WTC11 (cell line): ENCODE data around the gene PER1. TPM values are rescaled to one million over a fixed set of nuclear protein-coding genes. Genes with fewer than 3 reads are reported as not detected.

ENCODE experiments used
- ATAC-seq: fragments of 200-7000 bp; cut with Tn5 transposase; 2 replicates; pipeline ENCODE4 v1.10.0; 2021; ENCODE audit warnings: mild to moderate bottlenecking, moderate library complexity
- CTCF ChIA-PET: fragments of 300-600 bp; sonication (Branson Sonifier 250); formaldehyde crosslinking; loops from one replicate; lab custom pipeline; 2021; ENCODE audit warnings: antibody characterized with exemption; lab: Charles Lee
- POLR2A ChIA-PET: fragments of 350-600 bp; sonication (Branson Sonifier 250); formaldehyde crosslinking; loops from one replicate; lab custom pipeline; 2021; ENCODE audit warnings: antibody characterized with exemption; lab: Charles Lee
- DNase-seq: peaks from one replicate; pipeline ENCODE4 v3.0.0; 2021; ENCODE audit warnings: low spot score
- H3K27ac Mint-ChIP-seq: 2 replicates; pipeline ENCODE4 v1.8.0; 2021; ENCODE audit warnings: mixed read lengths
- H3K27me3 Mint-ChIP-seq: 2 replicates; pipeline ENCODE4 v1.8.0; 2021; ENCODE audit warnings: low read depth, mild to moderate bottlenecking, moderate library complexity, mixed read lengths
- H3K36me3 Mint-ChIP-seq: 2 replicates; pipeline ENCODE4 v1.8.0; 2021; ENCODE audit warnings: mixed read lengths
- H3K4me1 Mint-ChIP-seq: 2 replicates; pipeline ENCODE4 v1.8.0; 2022; ENCODE audit warnings: mixed read lengths
- H3K4me3 Mint-ChIP-seq: 2 replicates; pipeline ENCODE4 v1.8.0; 2021; ENCODE audit warnings: mild to moderate bottlenecking, moderate library complexity, mixed read lengths
- H3K9me3 Mint-ChIP-seq: 2 replicates; pipeline ENCODE4 v1.8.0; 2021; ENCODE audit warnings: mixed read lengths
- AR ChIP-seq: fragments of 250-450 bp; sonication (Bioruptor Pico); IDR thresholded peaks from 2 replicates; pipeline ENCODE4 v1.9.0; 2021; ENCODE audit warnings: mild to moderate bottlenecking
- ARID4B ChIP-seq: sonication (generic); formaldehyde crosslinking; IDR thresholded peaks from 2 replicates; pipeline ENCODE4 v1.8.0; 2023; ENCODE audit warnings: missing genetic modification reagents, mild to moderate bottlenecking, borderline replicate concordance
- CTCF ChIP-seq: fragments of 200-600 bp; IDR thresholded peaks from 2 replicates; pipeline ENCODE4 v1.8.0; 2022; ENCODE audit warnings: antibody characterized with exemption
- E2F5 ChIP-seq: sonication (generic); formaldehyde crosslinking; IDR thresholded peaks from 2 replicates; pipeline ENCODE4 v1.8.1; 2022; ENCODE audit warnings: mild to moderate bottlenecking, moderate library complexity, missing genetic modification reagents
- EMX1 ChIP-seq: fragments of 250-450 bp; sonication (Bioruptor Pico); IDR thresholded peaks from 2 replicates; pipeline ENCODE4 v1.8.0; 2021; ENCODE audit warnings: mild to moderate bottlenecking
- ERG ChIP-seq: fragments of 250-450 bp; sonication (Bioruptor Pico); IDR thresholded peaks from 2 replicates; pipeline ENCODE4 v1.8.0; 2021; ENCODE audit warnings: mild to moderate bottlenecking
- ESRRA ChIP-seq: sonication (generic); formaldehyde crosslinking; IDR thresholded peaks from 2 replicates; pipeline ENCODE4 v1.8.1; 2022; ENCODE audit warnings: mild to moderate bottlenecking, missing genetic modification reagents, borderline replicate concordance
- FOXP4 ChIP-seq: sonication (generic); formaldehyde crosslinking; IDR thresholded peaks from 2 replicates; pipeline ENCODE4 v1.8.0; 2022; ENCODE audit warnings: mild to moderate bottlenecking, missing genetic modification reagents
- MLX ChIP-seq: sonication (generic); formaldehyde crosslinking; IDR thresholded peaks from 2 replicates; pipeline ENCODE4 v1.8.1; 2023; ENCODE audit warnings: mild to moderate bottlenecking, missing genetic modification reagents, moderate library complexity
- PRDM15 ChIP-seq: sonication (generic); formaldehyde crosslinking; IDR thresholded peaks from 2 replicates; pipeline ENCODE4 v1.8.0; 2022; ENCODE audit warnings: missing genetic modification reagents
- SMAD3 ChIP-seq: sonication (generic); formaldehyde crosslinking; IDR thresholded peaks from 2 replicates; pipeline ENCODE4 v1.8.0; 2022; ENCODE audit warnings: missing genetic modification reagents, mild to moderate bottlenecking, borderline replicate concordance
- ZNF232 ChIP-seq: sonication (generic); formaldehyde crosslinking; IDR thresholded peaks from 2 replicates; pipeline ENCODE4 v1.8.0; 2022; ENCODE audit warnings: mild to moderate bottlenecking, missing genetic modification reagents
- total RNA-seq: library from RNA; stranded (reverse); gene quantifications from 3 replicates; pipeline ENCODE4 v1.2.3, GENCODE V29; 2021

PER1 gene
- total RNA-seq, 1 experiment from 2014 or later = 46.9 TPM

- H3K27me3 Mint-ChIP-seq = peaks cover 2% of the 10 kb centered on the region; the same call in 1 of the 2 replicates
- no peak for DNase-seq
- H3K9me3 Mint-ChIP-seq = no peaks in the 10 kb centered on the region
- TF ChIP-seq EMX1 (CRISPR knock-in tag) = no peak
- no peak for TF ChIP-seq AR (CRISPR knock-in tag)
- no peak for TF ChIP-seq ERG (CRISPR knock-in tag)
- TF ChIP-seq MLX = no peak
- no peak for TF ChIP-seq CTCF
- no peak for TF ChIP-seq FOXP4
- no peak for TF ChIP-seq ESRRA
- TF ChIP-seq ZNF232 (CRISPR knock-in tag) = no peak
- no peak for ATAC-seq
- ChIA-PET CTCF (interaction anchor here (0.6 to 1.6 kb wide), 9 partner anchors 10 to 71 kb away, joined by 3 to 7 read pairs (median 5); partner anchors contain the start of gene HES7), POLR2A (interaction anchor here (0.9 to 1.1 kb wide), 3 partner anchors 13 to 60 kb away, joined by 3 to 6 read pairs (median 4); partner anchors contain the start of gene AURKB)
- H3K4me1 Mint-ChIP-seq = peaks cover 14% of the 10 kb centered on the region
- no peak overlapping the region for H3K27ac Mint-ChIP-seq
- peak overlapping the region; percentile 96 for H3K4me3 Mint-ChIP-seq
- H3K36me3 Mint-ChIP-seq = peaks cover 28% of the 10 kb centered on the region
Observed at GRCh38 chr17:8150194-8151119, 1.7 kb downstream of the PER1 start.

GRCh38 chr17:8149419-8150193 lies 2.6 kb downstream of the PER1 start:
- Mint-ChIP-seq H3K9me3 (no peaks in the 10 kb centered on the region), H3K27me3 (no peaks in the 10 kb centered on the region), H3K27ac (no peak overlapping the region), H3K4me3 (no peak overlapping the region), H3K4me1 (peaks cover 14% of the 10 kb centered on the region), H3K36me3 (peaks cover 31% of the 10 kb centered on the region)
- no peak for ATAC-seq
- DNase-seq = no peak
- POLR2A ChIA-PET = no interaction called here
- CTCF ChIA-PET = interaction anchor here (0.6 to 1.6 kb wide), 2 partner anchors 41 to 188 kb away, joined by 3 read pairs; no protein-coding TSS in a partner anchor
- TF ChIP-seq ESRRA (no peak), PRDM15 (CRISPR knock-in tag) (no peak), SMAD3 (CRISPR knock-in tag) (no peak), ARID4B (no peak), E2F5 (CRISPR knock-in tag) (no peak)
